Panc1 (cell line): ENCODE measurements around the gene MED13.

Experiments
- POLR2AphosphoS5 ChIP-seq: IDR thresholded peaks from 2 replicates; pipeline ENCODE4 v1.6.1; 2012; ENCODE audit warnings: mild to moderate bottlenecking, low read depth, low read length, moderate library complexity
- SIN3A ChIP-seq: IDR thresholded peaks from 2 replicates; pipeline ENCODE4 v1.6.1; 2012; ENCODE audit warnings: low read depth, mild to moderate bottlenecking, low read length, moderate library complexity, borderline replicate concordance; ENCODE audit not compliant: insufficient read depth
- TF ChIP-seq, protein P1 (sequence below): fragments of 450-650 bp; IDR thresholded peaks from 2 replicates; pipeline ENCODE4 v1.5.1; 2017; ENCODE audit warnings: mild to moderate bottlenecking
- TF ChIP-seq, protein P2 (sequence below), 2 experiments: IDR thresholded peaks; 2 replicates each; pipeline ENCODE4 v1.6.1; 2011 to 2012; ENCODE audit warnings: low read depth in 2 of 2, control low read depth in 1 of 2, low read length in 1 of 2, mild to moderate bottlenecking in 1 of 2, moderate library complexity in 1 of 2; ENCODE audit not compliant: insufficient read depth in 1 of 2

DNA sequence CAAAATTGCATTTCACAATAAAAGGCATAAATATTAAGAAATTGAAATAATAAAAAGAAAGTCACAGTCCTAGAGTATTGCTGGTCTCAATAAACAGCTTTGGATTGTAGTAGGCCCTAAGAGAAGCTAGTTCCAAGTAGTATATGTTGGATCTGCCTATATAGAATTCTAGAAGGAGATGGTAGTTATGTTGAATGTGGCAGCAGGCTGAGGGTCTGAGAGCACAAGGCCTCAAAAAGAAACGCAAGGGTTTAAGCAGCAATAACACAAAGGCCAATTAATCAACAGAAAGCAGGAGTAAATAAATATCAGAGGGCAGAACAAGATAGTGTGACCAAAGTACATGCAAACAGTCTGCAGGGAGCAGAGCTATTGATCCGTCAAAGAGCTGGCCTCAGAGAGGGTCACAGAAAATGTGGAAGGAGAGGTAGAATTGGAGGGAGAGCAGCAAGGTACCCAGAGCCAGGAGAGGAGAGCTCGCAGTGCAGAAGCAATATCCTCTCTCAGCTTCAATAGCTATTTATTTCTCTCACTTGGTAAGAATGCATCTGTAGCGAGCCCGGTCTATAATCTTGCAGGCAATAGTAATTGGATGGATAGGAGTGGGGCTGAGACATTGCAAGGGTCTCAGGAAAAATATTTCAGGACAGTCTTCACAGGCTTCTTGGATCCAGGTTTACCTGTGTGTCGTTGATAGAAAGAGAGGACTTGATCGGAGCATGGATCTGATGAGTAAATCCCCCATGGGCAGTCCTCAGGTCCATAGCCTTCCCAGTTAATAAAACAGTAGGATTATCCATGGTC is 25.1 kb upstream of the MED13 start:
- TF ChIP-seq, protein P1, sequence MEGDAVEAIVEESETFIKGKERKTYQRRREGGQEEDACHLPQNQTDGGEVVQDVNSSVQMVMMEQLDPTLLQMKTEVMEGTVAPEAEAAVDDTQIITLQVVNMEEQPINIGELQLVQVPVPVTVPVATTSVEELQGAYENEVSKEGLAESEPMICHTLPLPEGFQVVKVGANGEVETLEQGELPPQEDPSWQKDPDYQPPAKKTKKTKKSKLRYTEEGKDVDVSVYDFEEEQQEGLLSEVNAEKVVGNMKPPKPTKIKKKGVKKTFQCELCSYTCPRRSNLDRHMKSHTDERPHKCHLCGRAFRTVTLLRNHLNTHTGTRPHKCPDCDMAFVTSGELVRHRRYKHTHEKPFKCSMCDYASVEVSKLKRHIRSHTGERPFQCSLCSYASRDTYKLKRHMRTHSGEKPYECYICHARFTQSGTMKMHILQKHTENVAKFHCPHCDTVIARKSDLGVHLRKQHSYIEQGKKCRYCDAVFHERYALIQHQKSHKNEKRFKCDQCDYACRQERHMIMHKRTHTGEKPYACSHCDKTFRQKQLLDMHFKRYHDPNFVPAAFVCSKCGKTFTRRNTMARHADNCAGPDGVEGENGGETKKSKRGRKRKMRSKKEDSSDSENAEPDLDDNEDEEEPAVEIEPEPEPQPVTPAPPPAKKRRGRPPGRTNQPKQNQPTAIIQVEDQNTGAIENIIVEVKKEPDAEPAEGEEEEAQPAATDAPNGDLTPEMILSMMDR: no peak
- no peak for TF ChIP-seq POLR2AphosphoS5
- TF ChIP-seq, protein P2, sequence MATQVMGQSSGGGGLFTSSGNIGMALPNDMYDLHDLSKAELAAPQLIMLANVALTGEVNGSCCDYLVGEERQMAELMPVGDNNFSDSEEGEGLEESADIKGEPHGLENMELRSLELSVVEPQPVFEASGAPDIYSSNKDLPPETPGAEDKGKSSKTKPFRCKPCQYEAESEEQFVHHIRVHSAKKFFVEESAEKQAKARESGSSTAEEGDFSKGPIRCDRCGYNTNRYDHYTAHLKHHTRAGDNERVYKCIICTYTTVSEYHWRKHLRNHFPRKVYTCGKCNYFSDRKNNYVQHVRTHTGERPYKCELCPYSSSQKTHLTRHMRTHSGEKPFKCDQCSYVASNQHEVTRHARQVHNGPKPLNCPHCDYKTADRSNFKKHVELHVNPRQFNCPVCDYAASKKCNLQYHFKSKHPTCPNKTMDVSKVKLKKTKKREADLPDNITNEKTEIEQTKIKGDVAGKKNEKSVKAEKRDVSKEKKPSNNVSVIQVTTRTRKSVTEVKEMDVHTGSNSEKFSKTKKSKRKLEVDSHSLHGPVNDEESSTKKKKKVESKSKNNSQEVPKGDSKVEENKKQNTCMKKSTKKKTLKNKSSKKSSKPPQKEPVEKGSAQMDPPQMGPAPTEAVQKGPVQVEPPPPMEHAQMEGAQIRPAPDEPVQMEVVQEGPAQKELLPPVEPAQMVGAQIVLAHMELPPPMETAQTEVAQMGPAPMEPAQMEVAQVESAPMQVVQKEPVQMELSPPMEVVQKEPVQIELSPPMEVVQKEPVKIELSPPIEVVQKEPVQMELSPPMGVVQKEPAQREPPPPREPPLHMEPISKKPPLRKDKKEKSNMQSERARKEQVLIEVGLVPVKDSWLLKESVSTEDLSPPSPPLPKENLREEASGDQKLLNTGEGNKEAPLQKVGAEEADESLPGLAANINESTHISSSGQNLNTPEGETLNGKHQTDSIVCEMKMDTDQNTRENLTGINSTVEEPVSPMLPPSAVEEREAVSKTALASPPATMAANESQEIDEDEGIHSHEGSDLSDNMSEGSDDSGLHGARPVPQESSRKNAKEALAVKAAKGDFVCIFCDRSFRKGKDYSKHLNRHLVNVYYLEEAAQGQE (IDR thresholded peaks at IDR 0.05; ENCODE audit: insufficient read depth in 1 of 2, low read depth in 2 of 2, low read length in 1 of 2): no peak
- no peak for TF ChIP-seq SIN3A
